NT2/D1 (cell line): Measurements from ENCODE around the gene RNPEPL1.

Source experiments
- SUZ12 ChIP-seq: IDR thresholded peaks from 2 replicates; pipeline ENCODE4 v1.6.1; 2011; ENCODE audit not compliant: insufficient read length, insufficient read depth; ENCODE audit errors: extremely low read depth
- YY1 ChIP-seq: IDR thresholded peaks from 2 replicates; pipeline ENCODE4 v1.6.1; 2011; ENCODE audit not compliant: insufficient read length, insufficient read depth
- ZNF274 ChIP-seq: IDR thresholded peaks from 2 replicates; pipeline ENCODE4 v1.6.1; 2011; ENCODE audit warnings: mild to moderate bottlenecking, low read depth, low read length

DNA sequence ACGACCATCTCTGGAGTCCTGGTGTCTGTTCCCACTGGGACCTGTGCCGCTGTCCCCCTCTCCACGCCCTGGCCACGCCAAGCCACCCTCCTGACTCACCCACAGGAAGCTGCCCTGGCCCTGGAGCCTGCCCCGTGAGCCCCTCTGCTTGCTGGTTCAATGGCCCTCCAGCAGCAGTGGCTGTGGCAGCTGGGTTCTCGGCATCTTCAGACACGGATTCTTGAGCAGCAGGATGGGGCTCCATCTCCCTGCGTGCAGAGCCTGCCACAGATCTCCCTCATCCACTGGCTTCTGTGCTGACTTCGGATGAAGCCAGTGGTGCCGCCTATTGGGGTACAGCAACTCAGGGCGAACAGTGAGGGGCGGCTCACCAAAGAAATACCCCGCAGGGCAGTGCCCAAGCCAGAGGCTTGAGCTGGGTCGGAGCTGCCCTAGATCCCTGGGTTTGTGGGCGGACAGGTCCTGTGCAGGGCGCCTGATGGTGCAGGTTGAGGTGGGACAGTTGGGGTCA lies 32.2 kb downstream of the RNPEPL1 start:
- TF ChIP-seq SUZ12 (no peak), YY1 (no peak), ZNF274 (no peak)
